BLaER1 (cell line): ENCODE results near the gene PRKCA.

Source experiments
- H3K27ac ChIP-seq: shearing (Covaris generic); formaldehyde crosslinking; 2 replicates; pipeline ENCODE4 v1.8.1; 2022
- H3K27me3 ChIP-seq: shearing (Covaris generic); formaldehyde crosslinking; 2 replicates; pipeline ENCODE4 v1.8.1; 2022
- H3K36me3 ChIP-seq: shearing (Covaris generic); formaldehyde crosslinking; 2 replicates; pipeline ENCODE4 v1.8.1; 2022
- H3K4me1 ChIP-seq: shearing (Covaris generic); formaldehyde crosslinking; 2 replicates; pipeline ENCODE4 v1.8.1; 2022
- H3K4me2 ChIP-seq: shearing (Covaris generic); formaldehyde crosslinking; 2 replicates; pipeline ENCODE4 v1.8.1; 2022
- H3K4me3 ChIP-seq: shearing (Covaris generic); formaldehyde crosslinking; 2 replicates; pipeline ENCODE4 v1.8.1; 2022
- H3K9ac ChIP-seq: shearing (Covaris generic); formaldehyde crosslinking; 2 replicates; pipeline ENCODE4 v1.8.1; 2022
- H3K9me3 ChIP-seq: shearing (Covaris generic); formaldehyde crosslinking; 2 replicates; pipeline ENCODE4 v1.8.1; 2022
- H4K20me1 ChIP-seq: shearing (Covaris generic); formaldehyde crosslinking; 2 replicates; pipeline ENCODE4 v1.8.1; 2022
- Cebpa-rat ChIP-seq: shearing (Covaris generic); IDR thresholded peaks from 2 replicates; pipeline ENCODE4 v1.8.1; 2022

The PRKCA gene

GRCh38 chr17:66304304-66305174, 2.1 kb downstream of the PRKCA start:
- H3K4me3 ChIP-seq: no peak overlapping the region
- H3K27ac ChIP-seq: no peak overlapping the region
- H3K9ac ChIP-seq: no peak overlapping the region

GRCh38 chr17:66306446-66306845, 4.0 kb downstream of the PRKCA start:
- Histone ChIP-seq H3K9me3 (no peaks in the 10 kb centered on the region), H3K9ac (no peak overlapping the region), H3K4me2 (no peak overlapping the region), H3K27me3 (peaks cover under 1% of the 10 kb centered on the region; the same call in 1 of the 2 replicates), H4K20me1 (no peaks in the 10 kb centered on the region), H3K36me3 (peaks cover 11% of the 10 kb centered on the region; the same call in 1 of the 2 replicates), H3K4me3 (no peak overlapping the region), H3K27ac (no peak overlapping the region), H3K4me1 (peaks cover 22% of the 10 kb centered on the region)
- no peak for TF ChIP-seq Cebpa-rat

More at GRCh38 chr17:66304304-66305174, 2.1 kb downstream of the PRKCA start:
- Histone ChIP-seq H3K4me2 (peak overlapping the region; percentile 99), H4K20me1 (no peaks in the 10 kb centered on the region), H3K27me3 (peaks cover 4% of the 10 kb centered on the region; the same call in 1 of the 2 replicates), H3K4me1 (peaks cover 26% of the 10 kb centered on the region), H3K9me3 (no peaks in the 10 kb centered on the region), H3K36me3 (0 out of 2 replicates have a peak, but pooled peaks cover 2% of the 10 kb centered on the region)
- TF ChIP-seq Cebpa-rat: no peak

DNA sequence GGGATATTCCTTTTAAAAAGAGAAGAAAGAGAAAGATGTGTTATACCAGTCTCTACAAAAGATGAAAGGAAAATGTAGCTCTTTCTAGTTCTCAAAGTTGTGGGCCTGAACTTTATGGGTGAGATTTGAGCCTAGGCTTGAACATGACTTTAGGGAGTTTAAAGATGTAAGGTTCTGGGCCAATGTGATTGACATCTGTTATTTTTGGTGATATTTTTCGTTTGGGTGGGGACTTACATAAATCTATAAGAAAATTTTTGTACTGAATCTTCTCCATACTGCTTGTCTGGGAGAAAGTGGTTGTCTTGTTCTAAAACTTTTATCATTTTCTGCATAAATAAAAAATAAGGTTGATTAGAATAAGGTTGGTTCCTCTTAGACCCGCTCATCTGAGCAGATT, 4.8 kb downstream of the PRKCA start:
- no peak overlapping the region for H3K27ac ChIP-seq
- no peaks in the 10 kb centered on the region for H3K9me3 ChIP-seq
- no peak overlapping the region for H3K4me2 ChIP-seq
- peaks cover 19% of the 10 kb centered on the region for H3K4me1 ChIP-seq
- TF ChIP-seq Cebpa-rat: no peak
- H3K27me3 ChIP-seq: no peaks in the 10 kb centered on the region
- no peak overlapping the region for H3K4me3 ChIP-seq
- no peak overlapping the region for H3K9ac ChIP-seq
- H4K20me1 ChIP-seq: no peaks in the 10 kb centered on the region
- H3K36me3 ChIP-seq: peaks cover 11% of the 10 kb centered on the region; the same call in 1 of the 2 replicates

- no peak for TF ChIP-seq Cebpa-rat
- H3K36me3 ChIP-seq: peaks cover 11% of the 10 kb centered on the region; the same call in 1 of the 2 replicates
- no peak overlapping the region for H3K4me2 ChIP-seq
- H4K20me1 ChIP-seq: no peaks in the 10 kb centered on the region
- no peaks in the 10 kb centered on the region for H3K9me3 ChIP-seq
- no peak overlapping the region for H3K27ac ChIP-seq
- H3K4me1 ChIP-seq: peaks cover 12% of the 10 kb centered on the region
- no peak overlapping the region for H3K9ac ChIP-seq
- no peak overlapping the region for H3K4me3 ChIP-seq
- no peaks in the 10 kb centered on the region for H3K27me3 ChIP-seq
These were observed 6.4 kb downstream of the PRKCA start for GRCh38 chr17:66308856-66309255.

- no peak overlapping the region for H3K27ac ChIP-seq
These were observed 7.4 kb downstream of the PRKCA start for GRCh38 chr17:66309793-66310192.

DNA sequence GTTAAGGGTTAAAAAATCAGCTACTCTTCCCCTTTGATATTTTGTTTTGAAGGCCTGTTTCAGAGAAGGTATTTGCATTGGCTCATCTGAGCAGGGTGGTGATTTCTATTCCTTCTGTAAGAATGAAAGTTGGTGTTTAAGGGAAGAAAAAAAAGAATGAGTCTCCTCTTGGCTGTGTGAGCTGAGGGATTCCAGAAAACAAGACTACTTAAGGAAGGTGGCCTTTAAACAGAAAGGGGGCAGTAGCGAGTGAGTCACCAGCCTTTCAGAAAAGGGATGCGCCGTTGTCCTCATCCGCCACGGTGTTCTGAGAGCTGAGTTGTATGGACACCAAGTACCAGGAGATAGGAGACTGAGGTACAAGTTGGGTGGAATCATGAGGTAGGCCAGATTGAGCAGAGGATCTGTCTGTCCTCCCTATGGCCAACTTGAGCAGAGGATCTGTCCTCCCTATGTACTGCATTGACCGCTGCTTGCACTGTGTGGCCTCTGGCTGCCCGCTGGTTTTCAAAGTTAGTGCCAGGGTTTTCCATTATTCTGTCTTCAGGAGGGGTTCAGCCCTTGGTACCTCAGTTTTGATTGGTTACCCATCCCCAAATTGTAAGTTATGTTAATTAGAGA, 8.2 kb downstream of the PRKCA start:
- H3K4me3 ChIP-seq: no peak overlapping the region
- H3K9me3 ChIP-seq: no peaks in the 10 kb centered on the region
- H3K4me1 ChIP-seq: no peaks in the 10 kb centered on the region
- no peak overlapping the region for H3K9ac ChIP-seq
- H3K36me3 ChIP-seq: peaks cover 11% of the 10 kb centered on the region; the same call in 1 of the 2 replicates
- no peaks in the 10 kb centered on the region for H4K20me1 ChIP-seq
- no peak overlapping the region for H3K4me2 ChIP-seq
- no peaks in the 10 kb centered on the region for H3K27me3 ChIP-seq
- TF ChIP-seq Cebpa-rat: no peak
- H3K27ac ChIP-seq: no peak overlapping the region

More at GRCh38 chr17:66309793-66310192, 7.4 kb downstream of the PRKCA start:
- no peaks in the 10 kb centered on the region for H3K27me3 ChIP-seq
- no peaks in the 10 kb centered on the region for H4K20me1 ChIP-seq
- no peak overlapping the region for H3K4me3 ChIP-seq
- H3K9me3 ChIP-seq: no peaks in the 10 kb centered on the region
- H3K4me1 ChIP-seq: peaks cover 2% of the 10 kb centered on the region; the same call in 1 of the 2 replicates
- no peak overlapping the region for H3K4me2 ChIP-seq
- no peak overlapping the region for H3K9ac ChIP-seq
- peaks cover 11% of the 10 kb centered on the region; the same call in 1 of the 2 replicates for H3K36me3 ChIP-seq
- no peak for TF ChIP-seq Cebpa-rat

- H3K27ac ChIP-seq: no peak overlapping the region
- no peak for TF ChIP-seq Cebpa-rat
- H3K4me2 ChIP-seq: no peak overlapping the region
These were observed 10.5 kb downstream of the PRKCA start for GRCh38 chr17:66312912-66313311.

DNA sequence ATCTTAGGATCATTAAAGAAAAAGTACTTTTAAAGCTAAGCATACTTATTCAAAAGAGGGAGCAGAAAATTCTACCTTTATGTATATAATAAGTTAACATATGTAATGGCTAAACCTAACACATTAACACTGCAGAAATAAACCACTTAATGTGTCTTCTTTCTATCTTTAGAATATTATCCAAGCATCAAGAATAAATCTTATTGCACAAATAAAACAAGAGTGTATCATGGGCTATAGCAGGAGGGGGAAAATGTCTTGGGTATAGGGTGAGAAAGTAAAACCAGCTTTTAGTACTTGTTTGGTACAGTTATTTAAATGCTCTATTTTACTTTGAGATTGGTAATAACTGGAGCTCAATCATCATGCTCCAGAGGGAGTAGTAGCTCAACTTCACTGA, 10.9 kb downstream of the PRKCA start:
- Histone ChIP-seq H4K20me1 (no peaks in the 10 kb centered on the region), H3K4me3 (no peak overlapping the region), H3K4me2 (no peak overlapping the region), H3K9ac (no peak overlapping the region), H3K36me3 (peaks cover 11% of the 10 kb centered on the region; the same call in 1 of the 2 replicates), H3K9me3 (no peaks in the 10 kb centered on the region), H3K27me3 (no peaks in the 10 kb centered on the region), H3K4me1 (no peaks in the 10 kb centered on the region), H3K27ac (no peak overlapping the region)
- no peak for TF ChIP-seq Cebpa-rat

More at GRCh38 chr17:66312912-66313311, 10.5 kb downstream of the PRKCA start:
- Histone ChIP-seq H4K20me1 (no peaks in the 10 kb centered on the region), H3K9ac (no peak overlapping the region), H3K4me1 (no peaks in the 10 kb centered on the region), H3K27me3 (no peaks in the 10 kb centered on the region), H3K36me3 (peaks cover 11% of the 10 kb centered on the region; the same call in 1 of the 2 replicates), H3K9me3 (no peaks in the 10 kb centered on the region), H3K4me3 (no peak overlapping the region)

GRCh38 chr17:66313995-66314659, 11.7 kb downstream of the PRKCA start:
- Histone ChIP-seq H3K4me2 (no peak overlapping the region), H3K9me3 (no peaks in the 10 kb centered on the region), H4K20me1 (no peaks in the 10 kb centered on the region), H3K36me3 (peaks cover 11% of the 10 kb centered on the region; the same call in 1 of the 2 replicates), H3K4me1 (no peaks in the 10 kb centered on the region), H3K4me3 (no peak overlapping the region), H3K9ac (no peak overlapping the region), H3K27ac (no peak overlapping the region), H3K27me3 (no peaks in the 10 kb centered on the region)
- TF ChIP-seq Cebpa-rat: no peak
